HepG2 (cell line): ENCODE results near the gene GRID1. TPM values are rescaled to one million over a fixed set of nuclear protein-coding genes. Genes with fewer than 3 reads are reported as not detected.

Experiments
- ATAC-seq: fragments of 200-7000 bp; cut with Tn5 transposase; 3 replicates; pipeline ENCODE4 v1.9.1; 2020; ENCODE audit warnings: mild to moderate bottlenecking, moderate library complexity
- BruUV-seq: library from RNA; stranded (reverse); fragments of 400-500 nt; replicated peaks from 2 replicates; lab custom pipeline; 2021; lab: Mats Ljungman, UMichigan
- CTCF ChIA-PET: fragments of 300-600 bp; formaldehyde crosslinking; extraction: SDS; loops from one replicate; lab custom pipeline; 2021; ENCODE audit warnings: low total read pairs, inconsistent platforms, low intra/inter-chr PET ratio; lab: Yijun Ruan, JAX
- POLR2A ChIA-PET: fragments of 350-600 bp; sonication (Branson Sonifier 250); formaldehyde crosslinking; loops from one replicate; lab custom pipeline; 2020; ENCODE audit warnings: antibody characterized with exemption, inconsistent platforms; lab: Yijun Ruan, JAX
- DNase-seq: peaks from one replicate; pipeline ENCODE4 v3.0.0-alpha.2; 2015; ENCODE audit warnings: low spot score
- FAIRE-seq: peaks from 3 replicates; lab custom pipeline; 2011; peaks lifted over from hg19 to GRCh38; lab: Jason Lieb, UNC
- H2AFZ ChIP-seq: one replicate; pipeline ENCODE4 v1.6.1; 2011; ENCODE audit warnings: low read length, inconsistent platforms
- H3K27ac ChIP-seq: fragments of 300-600 bp; 3 replicates; pipeline ENCODE4 v1.8.0; 2011; ENCODE audit warnings: mixed run types, mild to moderate bottlenecking, mixed read lengths, low read length, inconsistent platforms; ENCODE audit not compliant: insufficient read depth; ENCODE audit errors: extremely low read length
- H3K27me3 ChIP-seq, 2 experiments: fragments of 200-600 bp in 1 of 2; 2 replicates in 1 of 2; 3 replicates in 1 of 2; pipeline versions ENCODE4 v1.6.0 to v1.8.0; 2011; ENCODE audit warnings: low read length in 2 of 2, mild to moderate bottlenecking in 2 of 2, moderate library complexity in 2 of 2, inconsistent platforms in 1 of 2; ENCODE audit not compliant: insufficient read depth in 2 of 2, control insufficient read depth in 1 of 2
- H3K36me3 ChIP-seq, 2 experiments: fragments of 200-600 bp in 1 of 2; replicated peaks in 1 of 2; 2 replicates in 1 of 2; 3 replicates in 1 of 2; pipeline versions ENCODE4 v1.5.1 to v1.8.0; 2011; ENCODE audit warnings: low read length in 2 of 2, inconsistent platforms in 1 of 2; ENCODE audit not compliant: insufficient read depth in 2 of 2, control insufficient read depth in 1 of 2
- H3K4me1 ChIP-seq: 2 replicates; pipeline ENCODE4 v1.5.1; 2012; ENCODE audit warnings: low read length, inconsistent platforms; ENCODE audit not compliant: insufficient read depth
- H3K4me2 ChIP-seq: 2 replicates; pipeline ENCODE4 v1.6.0; 2011; ENCODE audit warnings: low read depth, low read length, inconsistent platforms
- H3K4me3 ChIP-seq, 3 experiments: fragments of 200-600 bp in 1 of 3; sonication (generic), shearing (Covaris generic) in 1 of 3; replicated peaks in 1 of 3; 2 replicates each; pipeline ENCODE4 v1.5.1; 2011 to 2016; ENCODE audit warnings: low read length in 3 of 3, inconsistent platforms in 2 of 3, low read depth in 2 of 3, mild to moderate bottlenecking in 2 of 3, control low read depth in 1 of 3, mixed read lengths in 1 of 3; ENCODE audit not compliant: insufficient read depth in 1 of 3
- H3K79me2 ChIP-seq: one replicate; pipeline ENCODE4 v1.6.1; 2011; ENCODE audit warnings: low read length, inconsistent platforms; ENCODE audit not compliant: insufficient read depth
- H3K9ac ChIP-seq: 2 replicates; pipeline ENCODE4 v1.6.0; 2011; ENCODE audit warnings: mild to moderate bottlenecking, low read depth, low read length, inconsistent platforms; ENCODE audit not compliant: insufficient read depth
- H3K9me3 ChIP-seq: 2 replicates; pipeline ENCODE4 v1.5.1; 2012; ENCODE audit warnings: mild to moderate bottlenecking, low read length
- H4K20me1 ChIP-seq: 2 replicates; pipeline ENCODE4 v1.6.0; 2011; ENCODE audit warnings: inconsistent platforms, mild to moderate bottlenecking, low read length, moderate library complexity; ENCODE audit not compliant: insufficient read depth
- CBX1 ChIP-seq: IDR thresholded peaks from one replicate; pipeline ENCODE4 v1.6.1; 2016; ENCODE audit warnings: antibody characterized with exemption, low read depth
- HMGA1 ChIP-seq: sonication (generic); formaldehyde crosslinking; conservative IDR thresholded peaks from 2 replicates; pipeline ENCODE4 v1.4.0; 2020; ENCODE audit warnings: missing genetic modification reagents
- JUND ChIP-seq: sonication (generic); formaldehyde crosslinking; IDR thresholded peaks from 2 replicates; pipeline ENCODE4 v1.8.0; 2022; ENCODE audit warnings: mild to moderate bottlenecking, missing genetic modification reagents
- TMF1 ChIP-seq: sonication (generic); formaldehyde crosslinking; IDR thresholded peaks from 2 replicates; pipeline ENCODE4 v1.8.1; 2022; ENCODE audit warnings: low read depth, missing genetic modification reagents
- TRIM24 ChIP-seq: sonication (generic); formaldehyde crosslinking; IDR thresholded peaks from 2 replicates; pipeline ENCODE4 v1.8.0; 2022; ENCODE audit warnings: mild to moderate bottlenecking, missing genetic modification reagents
- WGBS: methylation state at CpG from one replicate; pipeline ENCODE4 v1.1.6; 2017; ENCODE audit warnings: low lambda C conversion rate; 5-methylcytosine and 5-hydroxymethylcytosine counted together
- in situ Hi-C: cut with HindIII; loops from 2 replicates; pipeline ENCODE4 v1.10.0; 2017; ENCODE audit warnings: low pct_unique_long_range_greater_than_20kb; ENCODE audit not compliant: extremely low pct_ligation_motif_present
- intact Hi-C: fragments of 100-400 bp; cut with micrococcal nuclease; formaldehyde crosslinking; loops from one replicate; pipeline ENCODE4 v1.10.0; 2022; ENCODE audit not compliant: unreplicated experiment
- polyA plus RNA-seq, 8 experiments: library from polyadenylated mRNA; depleted of rRNA in 3 of 8; stranded (reverse) in 7 of 8; unstranded in 1 of 8; fragments of >200 nt; fragmentation: Illumina TruSeq in 4 of 8; extraction: Trizol in 4 of 8; gene quantifications; 2 replicates each; pipeline versions ENCODE4 v1.2.1 to v1.2.3, GENCODE V29; 2011 to 2016; ENCODE audit warnings: low read depth in 4 of 8, missing spikeins in 1 of 8, mixed read lengths in 1 of 8; ENCODE audit not compliant: insufficient read depth in 1 of 8
- total RNA-seq, 5 experiments: library from RNA; depleted of rRNA; stranded (reverse); fragments of >200 nt; fragmentation: Illumina TruSeq; extraction: Trizol; gene quantifications; 2 replicates each; pipeline ENCODE4 v1.2.3, GENCODE V29; 2016; ENCODE audit warnings: low read depth in 1 of 5
- TF ChIP-seq, protein P1 (sequence below): sonication (generic); formaldehyde crosslinking; IDR thresholded peaks from 2 replicates; pipeline ENCODE4 v1.5.1; 2020; ENCODE audit warnings: mild to moderate bottlenecking, missing genetic modification reagents
- TF ChIP-seq, protein P2 (sequence below): fragments of 450-650 bp; IDR thresholded peaks from 2 replicates; pipeline ENCODE4 v1.6.1; 2016
- TF ChIP-seq, protein P3 (sequence below): sonication (generic); formaldehyde crosslinking; conservative IDR thresholded peaks from 2 replicates; pipeline ENCODE4 v1.8.0; 2022; ENCODE audit warnings: mild to moderate bottlenecking, moderate library complexity, missing genetic modification reagents

Gene GRID1
- total and polyA plus RNA-seq, 2 of the 13 experiments (the other 11 are each of a cell fraction or from before 2014, with no cell fraction given), result 0.05 TPM; not detected in 1

DNA sequence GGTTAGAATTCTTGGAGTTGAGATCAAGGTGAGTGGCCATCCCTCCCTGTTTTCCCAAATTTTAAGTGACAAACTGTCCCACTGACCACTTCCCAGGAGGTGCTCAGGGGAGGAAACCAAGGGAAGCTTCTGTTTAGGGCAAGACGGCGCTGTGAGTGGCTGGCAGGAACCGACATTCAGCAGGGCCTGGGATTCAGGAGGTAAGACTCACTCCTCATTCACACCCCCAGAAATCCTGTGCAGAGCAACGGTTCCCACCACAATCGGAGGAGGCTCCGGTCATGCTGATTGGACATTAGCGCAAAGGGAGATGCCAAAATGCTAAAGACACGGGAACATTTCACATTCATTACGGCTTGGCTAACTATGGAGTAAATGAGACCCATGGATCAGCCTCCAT lies 200.9 kb downstream of the GRID1 start:
- in situ Hi-C loops (no loop called here), intact Hi-C loops (no loop called here)
- Histone ChIP-seq H2AFZ (no peak overlapping the region), H3K79me2 (no peaks in the 10 kb centered on the region), H3K36me3 (no peaks in the 10 kb centered on the region), H3K4me2 (no peak overlapping the region), H3K9me3 (no peaks in the 10 kb centered on the region), H3K9ac (no peak overlapping the region), H3K27me3 (peaks cover 5 to 6% of the 10 kb centered on the region in 2 experiments; a peak in 3 of 5 replicates), H3K27ac (no peak overlapping the region), H3K4me1 (peaks cover 34% of the 10 kb centered on the region), H3K4me3 (no peak overlapping the region), H4K20me1 (no peaks in the 10 kb centered on the region)
- no peak for ATAC-seq
- no peak for DNase-seq
- ChIA-PET POLR2A (no interaction called here), CTCF (no interaction called here)
- WGBS, result 86% methylated on average over 9 of the region's 9 CpGs
- no TSS peak for BruUV-seq
- FAIRE-seq, result no peak
- TF ChIP-seq CBX1 (no peak), JUND (CRISPR knock-in tag) (no peak), HMGA1 (CRISPR knock-in tag) (no peak), TRIM24 (CRISPR knock-in tag) (no peak), TMF1 (CRISPR knock-in tag) (no peak)
- TF ChIP-seq, protein P1, sequence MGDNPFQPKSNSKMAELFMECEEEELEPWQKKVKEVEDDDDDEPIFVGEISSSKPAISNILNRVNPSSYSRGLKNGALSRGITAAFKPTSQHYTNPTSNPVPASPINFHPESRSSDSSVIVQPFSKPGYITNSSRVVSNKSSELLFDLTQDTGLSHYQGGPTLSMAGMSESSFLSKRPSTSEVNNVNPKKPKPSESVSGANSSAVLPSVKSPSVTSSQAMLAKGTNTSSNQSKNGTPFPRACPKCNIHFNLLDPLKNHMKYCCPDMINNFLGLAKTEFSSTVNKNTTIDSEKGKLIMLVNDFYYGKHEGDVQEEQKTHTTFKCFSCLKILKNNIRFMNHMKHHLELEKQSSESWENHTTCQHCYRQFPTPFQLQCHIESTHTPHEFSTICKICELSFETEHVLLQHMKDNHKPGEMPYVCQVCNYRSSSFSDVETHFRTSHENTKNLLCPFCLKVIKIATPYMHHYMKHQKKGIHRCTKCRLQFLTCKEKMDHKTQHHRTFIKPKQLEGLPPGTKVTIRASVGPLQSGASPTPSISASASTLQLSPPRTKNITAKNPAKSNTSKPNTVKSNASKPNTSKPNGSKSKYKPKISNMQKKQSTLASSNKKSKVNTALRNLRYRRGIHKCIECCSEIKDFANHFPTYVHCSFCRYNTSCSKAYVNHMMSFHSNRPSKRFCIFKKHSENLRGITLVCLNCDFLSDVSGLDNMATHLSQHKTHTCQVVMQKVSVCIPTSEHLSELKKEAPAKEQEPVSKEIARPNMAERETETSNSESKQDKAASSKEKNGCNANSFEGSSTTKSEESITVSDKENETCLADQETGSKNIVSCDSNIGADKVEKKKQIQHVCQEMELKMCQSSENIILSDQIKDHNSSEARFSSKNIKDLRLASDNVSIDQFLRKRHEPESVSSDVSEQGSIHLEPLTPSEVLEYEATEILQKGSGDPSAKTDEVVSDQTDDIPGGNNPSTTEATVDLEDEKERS, result no peak
- TF ChIP-seq, protein P2, sequence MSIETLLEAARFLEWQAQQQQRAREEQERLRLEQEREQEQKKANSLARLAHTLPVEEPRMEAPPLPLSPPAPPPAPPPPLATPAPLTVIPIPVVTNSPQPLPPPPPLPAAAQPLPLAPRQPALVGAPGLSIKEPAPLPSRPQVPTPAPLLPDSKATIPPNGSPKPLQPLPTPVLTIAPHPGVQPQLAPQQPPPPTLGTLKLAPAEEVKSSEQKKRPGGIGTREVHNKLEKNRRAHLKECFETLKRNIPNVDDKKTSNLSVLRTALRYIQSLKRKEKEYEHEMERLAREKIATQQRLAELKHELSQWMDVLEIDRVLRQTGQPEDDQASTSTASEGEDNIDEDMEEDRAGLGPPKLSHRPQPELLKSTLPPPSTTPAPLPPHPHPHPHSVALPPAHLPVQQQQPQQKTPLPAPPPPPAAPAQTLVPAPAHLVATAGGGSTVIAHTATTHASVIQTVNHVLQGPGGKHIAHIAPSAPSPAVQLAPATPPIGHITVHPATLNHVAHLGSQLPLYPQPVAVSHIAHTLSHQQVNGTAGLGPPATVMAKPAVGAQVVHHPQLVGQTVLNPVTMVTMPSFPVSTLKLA, result no peak
- TF ChIP-seq, protein P3, sequence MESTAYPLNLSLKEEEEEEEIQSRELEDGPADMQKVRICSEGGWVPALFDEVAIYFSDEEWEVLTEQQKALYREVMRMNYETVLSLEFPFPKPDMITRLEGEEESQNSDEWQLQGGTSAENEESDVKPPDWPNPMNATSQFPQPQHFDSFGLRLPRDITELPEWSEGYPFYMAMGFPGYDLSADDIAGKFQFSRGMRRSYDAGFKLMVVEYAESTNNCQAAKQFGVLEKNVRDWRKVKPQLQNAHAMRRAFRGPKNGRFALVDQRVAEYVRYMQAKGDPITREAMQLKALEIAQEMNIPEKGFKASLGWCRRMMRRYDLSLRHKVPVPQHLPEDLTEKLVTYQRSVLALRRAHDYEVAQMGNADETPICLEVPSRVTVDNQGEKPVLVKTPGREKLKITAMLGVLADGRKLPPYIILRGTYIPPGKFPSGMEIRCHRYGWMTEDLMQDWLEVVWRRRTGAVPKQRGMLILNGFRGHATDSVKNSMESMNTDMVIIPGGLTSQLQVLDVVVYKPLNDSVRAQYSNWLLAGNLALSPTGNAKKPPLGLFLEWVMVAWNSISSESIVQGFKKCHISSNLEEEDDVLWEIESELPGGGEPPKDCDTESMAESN (CRISPR knock-in tag), result no peak
